Panc1 (cell line): ENCODE measurements around the gene MATN1. TPM values are rescaled to one million over a fixed set of nuclear protein-coding genes. Genes with fewer than 3 reads are reported as not detected.

Source experiments
- ATAC-seq: fragments of 200-7000 bp; cut with Tn5 transposase; 2 replicates; pipeline ENCODE4 v1.9.1; 2020; ENCODE audit warnings: mild to moderate bottlenecking, moderate library complexity
- BruUV-seq: library from RNA; stranded (reverse); fragments of 400-500 nt; replicated peaks from 2 replicates; lab custom pipeline; 2021; lab: Mats Ljungman, UMichigan
- CTCF ChIA-PET: fragments of 300-600 bp; sonication (Branson Sonifier 250); formaldehyde crosslinking; loops from one replicate; lab custom pipeline; 2022; ENCODE audit warnings: antibody characterized with exemption; lab: Charles Lee
- POLR2A ChIA-PET: fragments of 300-600 bp; sonication (Branson Sonifier 250); formaldehyde crosslinking; loops from one replicate; lab custom pipeline; 2022; ENCODE audit warnings: antibody characterized with exemption; lab: Charles Lee
- DNase-seq: peaks from one replicate; pipeline ENCODE4 v3.0.0-alpha.2; 2010; ENCODE audit warnings: low read depth, low spot score
- H3K27ac ChIP-seq: 2 replicates; pipeline ENCODE4 v1.5.1; 2011; ENCODE audit warnings: mild to moderate bottlenecking, low read length, inconsistent platforms
- H3K27me3 ChIP-seq: fragments of 200-500 bp; sonication (Bioruptor generic); 2 replicates; pipeline ENCODE4 v1.6.0; 2014; ENCODE audit warnings: low read length, inconsistent platforms; ENCODE audit not compliant: control insufficient read depth, insufficient read depth
- H3K36me3 ChIP-seq: fragments of 200-500 bp; sonication (Bioruptor generic); 2 replicates; pipeline ENCODE4 v1.5.1; 2014; ENCODE audit warnings: inconsistent platforms, mild to moderate bottlenecking, low read length, moderate library complexity; ENCODE audit not compliant: control insufficient read depth, insufficient read depth
- H3K4me1 ChIP-seq: 2 replicates; pipeline ENCODE4 v1.5.1; 2011; ENCODE audit warnings: inconsistent platforms, mild to moderate bottlenecking, low read length, moderate library complexity; ENCODE audit not compliant: control insufficient read depth, insufficient read depth
- H3K4me3 ChIP-seq, 2 experiments: 2 replicates each; pipeline ENCODE4 v1.5.1; 2011 to 2012; ENCODE audit warnings: low read depth in 2 of 2, low read length in 2 of 2, mild to moderate bottlenecking in 2 of 2, inconsistent platforms in 1 of 2, moderate library complexity in 1 of 2
- H3K9me3 ChIP-seq: fragments of 200-500 bp; sonication (Bioruptor generic); 2 replicates; pipeline ENCODE4 v1.5.1; 2014; ENCODE audit warnings: low read depth, mild to moderate bottlenecking, inconsistent platforms, low read length, moderate library complexity; ENCODE audit not compliant: control insufficient read depth, insufficient read depth
- CTCF ChIP-seq: fragments of 450-650 bp; IDR thresholded peaks from 2 replicates; pipeline ENCODE4 v1.5.1; 2017; ENCODE audit warnings: mild to moderate bottlenecking
- POLR2AphosphoS5 ChIP-seq: IDR thresholded peaks from 2 replicates; pipeline ENCODE4 v1.6.1; 2012; ENCODE audit warnings: mild to moderate bottlenecking, low read depth, low read length, moderate library complexity
- REST ChIP-seq, 2 experiments: IDR thresholded peaks; 2 replicates each; pipeline ENCODE4 v1.6.1; 2011 to 2012; ENCODE audit warnings: low read depth in 2 of 2, control low read depth in 1 of 2, low read length in 1 of 2, mild to moderate bottlenecking in 1 of 2, moderate library complexity in 1 of 2; ENCODE audit not compliant: insufficient read depth in 1 of 2
- SIN3A ChIP-seq: IDR thresholded peaks from 2 replicates; pipeline ENCODE4 v1.6.1; 2012; ENCODE audit warnings: low read depth, mild to moderate bottlenecking, low read length, moderate library complexity, borderline replicate concordance; ENCODE audit not compliant: insufficient read depth
- TCF7L2 ChIP-seq: IDR thresholded peaks from 2 replicates; pipeline ENCODE4 v1.6.1; 2011; ENCODE audit warnings: mild to moderate bottlenecking, low read depth, low read length, inconsistent platforms
- in situ Hi-C: cut with HindIII; loops from 2 replicates; pipeline ENCODE4 v1.10.0; 2016; ENCODE audit warnings: low sequenced_read_pairs, low pct_unique_long_range_greater_than_20kb
- intact Hi-C: fragments of 100-400 bp; cut with micrococcal nuclease; formaldehyde crosslinking; loops from one replicate; pipeline ENCODE4 v1.10.0; 2022; ENCODE audit not compliant: unreplicated experiment
- total RNA-seq: library from RNA; stranded (reverse); gene quantifications from one replicate; pipeline ENCODE4 v1.2.1, GENCODE V29; 2021; ENCODE audit not compliant: unreplicated experiment

MATN1 gene
- total RNA-seq, 1 experiment from 2014 or later, result 0.59 TPM

GRCh38 chr1:30756545-30757351 is 33.4 kb upstream of the MATN1 start:
- POLR2A ChIA-PET, result no interaction called here
- intact Hi-C loops, result no loop called here
- in situ Hi-C loops, result no loop called here
- peak; percentile 20 for DNase-seq
- CTCF ChIA-PET, result no interaction called here
- peak; percentile 58 for ATAC-seq
- Histone ChIP-seq H3K27me3 (no peaks in the 10 kb centered on the region), H3K4me3 (no peak overlapping the region), H3K36me3 (no peaks in the 10 kb centered on the region), H3K9me3 (no peaks in the 10 kb centered on the region), H3K27ac (peak overlapping the region; percentile 12; the same call in 1 of the 2 replicates), H3K4me1 (peaks cover 6% of the 10 kb centered on the region; the same call in 1 of the 2 replicates)
- no TSS peak for BruUV-seq
- no peak for TF ChIP-seq CTCF
- no peak for TF ChIP-seq SIN3A
- no peak for TF ChIP-seq TCF7L2
- TF ChIP-seq POLR2AphosphoS5, result no peak
- TF ChIP-seq REST (IDR thresholded peaks at IDR 0.05; ENCODE audit: insufficient read depth in 1 of 2, low read depth in 2 of 2, low read length in 1 of 2), result no peak

GRCh38 chr1:30756206-30756544 is 32.8 kb upstream of the MATN1 start:
- ATAC-seq, result no peak
- 0 out of 2 replicates have a peak, but pooled peaks cover 5% of the 10 kb centered on the region for H3K4me1 ChIP-seq
- intact Hi-C loops (no loop called here), in situ Hi-C loops (no loop called here)
- no peak overlapping the region for H3K27ac ChIP-seq
- no peaks in the 10 kb centered on the region for H3K36me3 ChIP-seq
- no peaks in the 10 kb centered on the region for H3K27me3 ChIP-seq
- DNase-seq, result no peak
- TF ChIP-seq SIN3A (no peak), REST (IDR thresholded peaks at IDR 0.05; ENCODE audit: insufficient read depth in 1 of 2, low read depth in 2 of 2, low read length in 1 of 2) (no peak), CTCF (no peak), POLR2AphosphoS5 (no peak), TCF7L2 (no peak)
- H3K4me3 ChIP-seq, result no peak overlapping the region
- CTCF ChIA-PET, result no interaction called here
- BruUV-seq, result no TSS peak
- no peaks in the 10 kb centered on the region for H3K9me3 ChIP-seq
- POLR2A ChIA-PET, result no interaction called here
